ENCODE data around the gene POLR3B. TPM values are rescaled to one million over a fixed set of nuclear protein-coding genes. Genes with fewer than 3 reads are reported as not detected.
A peak's percentile ranks its signal among the peaks of the same experiment; 100 is the strongest.

The POLR3B gene
- polyA plus RNA-seq, 3 donors, result 1.7 to 2.6 (median 2.0) TPM

DNA sequence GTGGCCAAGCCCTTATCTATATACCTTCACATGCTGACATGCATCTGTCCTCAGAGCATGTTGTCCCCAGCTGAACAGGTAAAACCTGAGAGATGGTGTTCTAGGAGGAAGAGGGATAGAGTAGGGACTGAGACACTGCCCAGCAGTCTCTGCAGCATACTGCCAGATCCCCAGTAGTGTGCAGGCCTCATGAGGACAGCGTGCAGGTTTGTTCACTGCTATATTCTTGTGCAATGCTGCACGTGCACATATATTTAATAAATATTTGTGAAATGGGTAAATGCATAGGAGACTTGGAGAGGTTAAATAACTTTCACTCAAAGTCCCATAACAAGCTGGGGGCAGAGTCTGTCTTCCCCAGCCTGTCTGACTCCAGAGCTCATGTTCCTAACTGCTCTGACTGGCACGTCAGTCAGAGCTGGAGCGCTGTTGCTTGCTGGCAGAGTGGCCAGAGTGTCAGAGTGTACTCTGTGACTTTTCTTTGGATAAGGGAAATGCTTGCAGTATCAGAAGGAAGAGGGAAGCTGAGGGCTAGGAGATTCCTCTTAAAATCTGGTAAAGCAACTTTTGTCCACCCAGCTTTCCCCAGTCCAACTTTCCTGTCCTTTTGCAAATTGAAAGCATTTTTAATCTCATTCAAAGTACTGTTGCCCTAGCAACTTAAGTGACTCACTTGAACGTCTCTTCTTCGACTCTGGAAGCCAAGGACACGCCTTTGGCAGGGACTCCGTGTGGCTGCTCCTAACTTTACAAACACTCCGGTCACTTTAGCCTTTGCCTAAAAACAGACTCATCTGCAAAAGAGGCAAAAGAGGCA, 14.9 kb upstream of the POLR3B start:
- WGBS (ENCODE audit: insufficient coverage), result 95% methylated on average over 5 of the region's 9 CpGs
- no peak for DNase-seq
- TF ChIP-seq, protein P1, sequence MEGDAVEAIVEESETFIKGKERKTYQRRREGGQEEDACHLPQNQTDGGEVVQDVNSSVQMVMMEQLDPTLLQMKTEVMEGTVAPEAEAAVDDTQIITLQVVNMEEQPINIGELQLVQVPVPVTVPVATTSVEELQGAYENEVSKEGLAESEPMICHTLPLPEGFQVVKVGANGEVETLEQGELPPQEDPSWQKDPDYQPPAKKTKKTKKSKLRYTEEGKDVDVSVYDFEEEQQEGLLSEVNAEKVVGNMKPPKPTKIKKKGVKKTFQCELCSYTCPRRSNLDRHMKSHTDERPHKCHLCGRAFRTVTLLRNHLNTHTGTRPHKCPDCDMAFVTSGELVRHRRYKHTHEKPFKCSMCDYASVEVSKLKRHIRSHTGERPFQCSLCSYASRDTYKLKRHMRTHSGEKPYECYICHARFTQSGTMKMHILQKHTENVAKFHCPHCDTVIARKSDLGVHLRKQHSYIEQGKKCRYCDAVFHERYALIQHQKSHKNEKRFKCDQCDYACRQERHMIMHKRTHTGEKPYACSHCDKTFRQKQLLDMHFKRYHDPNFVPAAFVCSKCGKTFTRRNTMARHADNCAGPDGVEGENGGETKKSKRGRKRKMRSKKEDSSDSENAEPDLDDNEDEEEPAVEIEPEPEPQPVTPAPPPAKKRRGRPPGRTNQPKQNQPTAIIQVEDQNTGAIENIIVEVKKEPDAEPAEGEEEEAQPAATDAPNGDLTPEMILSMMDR (IDR thresholded peaks at IDR 0.05), result no peak
- peaks cover 2% of the 10 kb centered on the region for H3K4me1 Mint-ChIP-seq
- no peaks in the 10 kb centered on the region for H3K4me1 ChIP-seq (ENCODE audit: control insufficient read depth in 1 of 2, insufficient read depth in 2 of 2, low read length in 2 of 2)
- intact Hi-C loops (cut with micrococcal nuclease), result no loop called here
- no peak overlapping the region for H2AFZ ChIP-seq (ENCODE audit: insufficient read depth, low read depth, low read length, poor library complexity, severe bottlenecking)
- H3K79me2 ChIP-seq (ENCODE audit: insufficient read depth, low read length), result no peaks in the 10 kb centered on the region
- peaks cover 71 to 90% of the 10 kb centered on the region in 2 donors for H3K36me3 Mint-ChIP-seq
- no peaks in the 10 kb centered on the region for H3K27me3 ChIP-seq (ENCODE audit: control insufficient read depth in 2 of 2, insufficient read depth in 2 of 2, low read length in 2 of 2)
- H3K27ac ChIP-seq (ENCODE audit: low read depth in 1 of 2, low read length in 2 of 2), result no peak overlapping the region
- no peak overlapping the region for H3K4me3 ChIP-seq (replicated peaks in 1 of 3; ENCODE audit: low read depth in 2 of 3, low read length in 3 of 3)
- H3K27ac Mint-ChIP-seq, result peak overlapping the region in 1 of 7 donors; percentile 50
- H3K4me3 Mint-ChIP-seq, result no peak overlapping the region
- no peaks in the 10 kb centered on the region for H3K9me3 Mint-ChIP-seq
- peaks cover 33 to 74% of the 10 kb centered on the region in 2 donors for H3K36me3 ChIP-seq (replicated peaks in 1 of 2; ENCODE audit: control insufficient read depth in 1 of 2, insufficient read depth in 2 of 2, low read length in 2 of 2)
- no peak overlapping the region for H3K4me2 ChIP-seq (replicated peaks; ENCODE audit: extremely low read depth, low read length, poor library complexity, severe bottlenecking)
- no peaks in the 10 kb centered on the region for H3K9me3 ChIP-seq (replicated peaks in 1 of 2; ENCODE audit: control insufficient read depth in 1 of 2, insufficient read depth in 1 of 2, low read length in 2 of 2)
- peaks cover 0 to 4% (median 0%) of the 10 kb centered on the region in 3 donors for H3K27me3 Mint-ChIP-seq (ENCODE audit: low read depth in 3 of 3)
- H3K9ac ChIP-seq (ENCODE audit: insufficient read depth, low read length, poor library complexity, severe bottlenecking), result no peak overlapping the region
- H4K20me1 ChIP-seq (ENCODE audit: insufficient read depth, low read length), result peaks cover 19% of the 10 kb centered on the region

DNA sequence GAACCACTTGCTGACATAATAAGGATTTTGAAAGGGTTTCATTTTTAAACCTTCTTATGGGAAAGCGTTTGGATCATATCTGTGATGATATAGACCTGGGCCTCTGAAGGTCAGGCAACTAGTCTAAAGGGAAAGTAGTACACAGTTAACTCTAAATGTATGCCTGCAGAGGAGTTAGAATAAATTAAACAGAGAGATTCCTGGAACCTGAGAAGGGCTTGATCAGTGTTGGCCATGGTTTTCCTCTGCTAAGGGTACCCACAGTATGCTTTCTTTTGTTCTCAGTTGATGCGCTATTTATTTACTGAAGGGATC, 14.4 kb upstream of the POLR3B start:
- no peak overlapping the region for H3K4me3 ChIP-seq (replicated peaks in 1 of 3; ENCODE audit: low read depth in 2 of 3, low read length in 3 of 3)
- intact Hi-C loops (cut with micrococcal nuclease), result no loop called here
- no peaks in the 10 kb centered on the region for H3K79me2 ChIP-seq (ENCODE audit: insufficient read depth, low read length)
- TF ChIP-seq, protein P1 (IDR thresholded peaks at IDR 0.05), result no peak
- Mint-ChIP-seq H3K27me3 (ENCODE audit: low read depth in 3 of 3) (peaks cover 0 to 6% (median 0%) of the 10 kb centered on the region in 3 donors), H3K4me3 (no peak overlapping the region), H3K9me3 (no peaks in the 10 kb centered on the region), H3K27ac (no peak overlapping the region), H3K4me1 (peaks cover 2% of the 10 kb centered on the region), H3K36me3 (peaks cover 68 to 90% of the 10 kb centered on the region in 2 donors)
- peaks cover 19% of the 10 kb centered on the region for H4K20me1 ChIP-seq (ENCODE audit: insufficient read depth, low read length)
- no peak for DNase-seq
- no peak overlapping the region for H3K9ac ChIP-seq (ENCODE audit: insufficient read depth, low read length, poor library complexity, severe bottlenecking)
- no peak overlapping the region for H2AFZ ChIP-seq (ENCODE audit: insufficient read depth, low read depth, low read length, poor library complexity, severe bottlenecking)
- no peak overlapping the region for H3K4me2 ChIP-seq (replicated peaks; ENCODE audit: extremely low read depth, low read length, poor library complexity, severe bottlenecking)
- peaks cover 33 to 73% of the 10 kb centered on the region in 2 donors for H3K36me3 ChIP-seq (replicated peaks in 1 of 2; ENCODE audit: control insufficient read depth in 1 of 2, insufficient read depth in 2 of 2, low read length in 2 of 2)
- H3K9me3 ChIP-seq (replicated peaks in 1 of 2; ENCODE audit: control insufficient read depth in 1 of 2, insufficient read depth in 1 of 2, low read length in 2 of 2), result no peaks in the 10 kb centered on the region
- H3K27ac ChIP-seq (ENCODE audit: low read depth in 1 of 2, low read length in 2 of 2), result no peak overlapping the region
- no CpG with 5 or more reads among the region's 2 CpGs for WGBS (ENCODE audit: insufficient coverage)
- no peaks in the 10 kb centered on the region for H3K4me1 ChIP-seq (ENCODE audit: control insufficient read depth in 1 of 2, insufficient read depth in 2 of 2, low read length in 2 of 2)
- H3K27me3 ChIP-seq (ENCODE audit: control insufficient read depth in 2 of 2, insufficient read depth in 2 of 2, low read length in 2 of 2), result no peaks in the 10 kb centered on the region

Measured in CD14-positive monocyte (primary cell).